Non-pigmented ciliary epithelial cell (primary cell): ENCODE data around the gene CACNB4.
"Not testable (repeated sequence)": the region's sequence is repeated elsewhere in the genome, so short reads cannot be mapped to it uniquely, and the experiment has no call there.

Source experiments
- DNase-seq: peaks from one replicate; pipeline ENCODE4 v3.0.0-alpha.2; 2010; ENCODE audit warnings: low read depth

The CACNB4 gene

GRCh38 chr2:152050915-152051314 is 47.9 kb downstream of the CACNB4 start:
- DNase-seq, result no peak

DNA sequence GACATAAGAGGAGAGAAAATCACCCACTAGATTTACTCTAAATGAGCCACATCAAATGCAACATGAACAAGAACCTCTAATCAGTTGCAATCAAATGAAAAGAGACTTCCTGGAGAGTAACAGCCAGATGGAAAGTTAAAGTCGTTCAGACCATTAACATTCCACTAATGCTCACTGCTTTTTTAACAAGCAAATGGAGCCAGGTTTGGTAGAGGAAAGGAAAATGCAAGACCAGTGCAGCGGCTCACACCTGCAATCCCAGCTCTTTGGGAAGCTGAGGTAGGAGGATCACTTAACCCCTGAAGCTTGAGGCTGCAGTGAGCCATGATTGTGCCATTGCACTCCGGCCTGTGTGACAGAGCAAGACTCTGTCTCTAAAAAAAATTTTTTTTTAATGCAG is 48.5 kb downstream of the CACNB4 start:
- no peak for DNase-seq

DNA sequence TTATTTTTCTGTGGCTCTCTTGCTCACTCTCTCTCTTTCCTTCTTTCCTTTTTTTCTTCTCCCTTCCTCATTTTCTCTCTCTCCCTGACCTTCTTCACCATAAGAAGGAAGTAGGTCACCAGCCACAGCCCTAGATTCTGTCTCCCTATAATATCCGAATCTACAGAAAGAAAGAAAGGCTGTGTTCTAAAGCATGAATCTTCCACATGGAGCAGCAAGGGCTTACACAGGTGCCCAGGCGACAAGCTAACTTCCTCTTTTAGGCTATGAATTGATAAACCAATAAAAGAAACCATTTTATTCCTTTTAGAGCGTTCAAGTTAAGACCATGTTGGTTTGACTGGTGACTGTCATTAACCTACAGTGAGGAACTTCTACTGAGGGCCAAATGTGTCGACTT is 49.3 kb downstream of the CACNB4 start:
- DNase-seq, result no peak

GRCh38 chr2:152047824-152048471 is 50.9 kb downstream of the CACNB4 start:
- DNase-seq, result no peak

GRCh38 chr2:152046940-152047339 is 51.9 kb downstream of the CACNB4 start:
- DNase-seq, result no peak

DNA sequence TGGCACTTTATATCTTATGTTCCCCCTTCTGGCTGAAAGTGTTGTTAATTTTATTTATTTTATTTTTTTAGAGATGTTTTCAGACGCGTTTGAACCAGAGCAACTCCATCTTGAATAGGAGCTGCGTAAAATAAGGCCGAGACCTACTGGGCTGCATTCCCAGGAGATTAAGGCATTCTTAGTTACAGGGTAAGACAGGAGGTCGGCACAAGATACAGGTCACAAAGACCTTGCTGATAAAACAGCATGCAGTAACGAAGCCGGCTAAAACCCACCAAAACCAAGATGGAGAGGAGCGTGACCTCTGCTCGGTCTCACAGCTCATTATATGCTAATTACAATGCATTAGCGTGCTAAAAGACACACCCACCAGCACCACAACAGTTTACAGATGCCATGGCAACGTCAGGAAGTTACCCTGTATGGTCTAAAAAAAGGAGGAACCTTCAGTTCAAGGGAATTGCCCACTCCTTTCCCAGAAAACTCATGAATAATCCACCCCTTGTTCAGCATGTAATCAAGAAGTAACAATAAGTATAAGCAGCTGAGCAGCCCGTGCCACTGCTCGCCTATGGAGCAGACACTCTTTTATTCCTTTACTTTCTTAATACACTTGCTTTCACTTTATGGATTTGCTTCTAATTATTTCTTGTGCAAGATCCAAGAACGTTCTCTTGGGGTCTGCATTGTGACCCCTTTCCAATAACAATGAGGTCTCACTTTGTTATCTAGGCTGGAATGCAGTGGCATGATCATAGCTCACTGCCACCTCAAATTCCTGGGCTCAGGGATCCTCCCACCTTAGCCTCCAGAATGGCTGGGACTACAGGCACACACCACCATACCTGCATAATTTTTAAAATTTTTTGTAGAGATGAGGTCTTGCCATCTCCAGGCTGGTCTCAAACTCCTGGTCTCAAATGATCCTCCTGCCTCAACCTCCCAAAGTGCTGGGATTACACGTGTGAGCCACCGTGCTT is 55.9 kb downstream of the CACNB4 start:
- no peak for DNase-seq

- DNase-seq, result no peak
Measured at GRCh38 chr2:152038441-152038958, 60.3 kb downstream of the CACNB4 start.

DNA sequence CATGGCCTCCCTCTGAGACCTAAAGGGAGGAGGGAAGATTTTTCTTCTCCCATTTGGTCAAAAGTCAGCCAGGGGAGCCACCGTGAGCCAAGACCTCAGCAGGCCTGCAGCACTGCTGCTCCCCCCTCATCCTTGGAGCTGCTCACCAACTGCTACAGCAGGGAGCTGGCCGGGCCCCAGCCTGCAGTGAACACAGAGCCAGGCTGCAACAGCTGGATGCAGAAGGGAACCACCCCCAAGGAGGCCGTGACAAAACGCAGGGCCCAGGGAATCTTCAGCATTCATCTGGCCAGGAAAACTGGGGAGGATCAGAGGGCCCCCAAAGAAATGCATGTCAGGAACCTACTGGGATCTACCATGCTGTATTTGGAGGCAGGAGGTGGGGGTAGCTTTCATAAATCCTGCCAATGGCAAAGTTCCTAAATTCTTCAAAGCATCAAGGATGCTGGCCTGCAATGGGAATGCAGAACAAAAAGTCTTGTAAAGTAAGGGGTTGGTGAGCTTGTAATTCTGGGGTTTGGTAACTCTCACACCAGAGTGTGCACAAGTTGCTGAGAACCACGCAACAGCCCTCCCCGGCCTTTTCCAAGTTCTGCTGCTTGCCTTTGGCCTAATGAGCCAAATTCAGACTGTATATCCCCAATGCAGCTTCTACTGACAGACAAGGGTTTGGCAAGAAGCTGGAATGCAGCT is 61.0 kb downstream of the CACNB4 start:
- no peak for DNase-seq

DNA sequence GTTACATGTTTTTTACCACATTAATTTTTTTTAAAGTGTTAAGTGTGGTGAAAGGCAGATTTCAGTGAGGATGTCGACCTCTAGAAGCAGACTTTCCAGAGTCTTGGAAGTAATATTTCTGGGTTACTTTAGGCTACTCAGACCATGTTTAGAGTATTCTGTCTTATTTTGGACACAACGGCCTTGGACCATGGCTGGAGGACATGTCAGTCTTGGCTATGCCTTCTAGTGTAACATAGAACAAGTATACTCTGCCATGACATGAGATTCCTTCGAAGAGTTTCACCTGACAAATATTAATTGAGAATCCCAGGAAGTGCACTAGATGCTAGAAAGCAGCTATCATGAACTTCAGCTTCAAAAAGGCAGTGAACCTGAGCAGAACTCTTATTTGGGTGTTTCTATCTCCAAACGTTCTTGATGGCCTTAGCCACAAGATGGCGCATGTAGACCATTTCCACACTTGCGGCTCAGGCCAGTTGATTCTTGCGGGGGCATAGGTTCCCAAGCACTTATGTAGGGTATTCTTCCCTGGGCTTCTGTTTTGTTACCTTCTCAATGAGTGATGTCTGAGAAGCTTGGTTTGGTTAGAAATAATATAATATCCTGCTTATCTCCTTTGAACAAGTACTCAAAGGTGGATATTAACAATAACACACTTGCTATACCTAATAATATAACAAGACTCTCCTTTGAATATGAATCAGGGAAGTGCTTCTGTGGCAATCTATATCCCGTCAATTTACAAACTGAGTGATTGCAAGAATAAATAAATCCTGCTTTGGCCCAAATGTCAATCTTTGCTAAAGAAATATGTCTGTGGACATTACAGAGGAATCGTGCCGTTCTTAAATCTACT is 62.0 kb downstream of the CACNB4 start:
- no peak for DNase-seq

DNA sequence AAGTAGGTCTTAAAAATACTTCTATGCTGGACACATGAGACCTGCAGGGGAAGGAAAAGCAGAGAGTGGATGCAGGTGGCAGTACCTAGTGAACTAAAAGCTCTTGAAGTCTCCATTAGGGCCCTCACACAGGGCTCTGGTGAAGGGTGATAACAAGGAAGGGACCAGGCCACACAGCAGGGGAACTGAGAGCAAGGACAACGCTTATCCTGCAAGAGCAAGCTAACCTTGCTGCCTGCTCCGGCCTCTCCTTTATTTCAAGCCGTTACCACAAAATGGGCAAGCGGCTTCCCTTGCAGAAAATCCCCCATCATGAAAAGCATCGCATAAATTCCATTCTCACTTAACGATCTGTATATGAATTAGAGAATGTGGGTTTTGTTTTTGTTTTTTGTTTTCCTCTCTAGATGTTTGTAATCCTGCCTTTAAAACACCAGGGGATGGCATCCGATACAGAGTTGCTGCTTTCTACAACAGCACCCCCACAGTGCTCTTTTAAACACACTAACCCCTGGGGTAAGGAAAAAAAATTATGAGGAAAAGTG is 64.5 kb downstream of the CACNB4 start:
- no peak for DNase-seq

- no peak for DNase-seq
Measured at GRCh38 chr2:152033011-152033925, 65.6 kb downstream of the CACNB4 start.

DNA sequence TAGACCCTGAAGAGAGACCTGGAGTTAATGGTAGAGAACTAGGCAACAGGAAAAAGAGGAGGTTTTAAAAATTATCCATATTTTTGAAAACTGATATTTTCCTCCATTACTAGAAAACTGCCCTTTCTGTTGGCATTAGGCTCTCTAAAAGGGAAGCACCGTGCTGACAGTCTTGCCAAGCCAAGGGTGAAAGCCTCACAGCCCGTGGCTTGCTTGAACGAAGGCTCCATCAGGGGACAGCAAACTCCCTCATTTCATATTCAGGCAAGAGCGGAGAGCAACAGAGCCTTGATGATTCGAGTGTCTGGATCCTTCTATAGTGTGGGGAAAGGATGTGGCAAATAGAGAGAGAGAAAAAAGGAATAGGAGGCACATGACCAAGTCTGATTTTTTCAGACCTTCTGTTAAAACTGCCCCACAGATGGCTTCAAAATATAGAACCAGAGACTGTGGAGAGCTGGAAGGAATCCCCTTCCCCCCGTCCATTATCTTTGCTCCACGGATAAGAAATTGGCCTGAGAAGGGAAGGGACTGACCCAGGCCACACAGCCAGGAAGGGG is 67.0 kb downstream of the CACNB4 start:
- DNase-seq, result no peak

GRCh38 chr2:152030596-152031328 is 68.1 kb downstream of the CACNB4 start:
- not testable (repeated sequence) for DNase-seq

DNA sequence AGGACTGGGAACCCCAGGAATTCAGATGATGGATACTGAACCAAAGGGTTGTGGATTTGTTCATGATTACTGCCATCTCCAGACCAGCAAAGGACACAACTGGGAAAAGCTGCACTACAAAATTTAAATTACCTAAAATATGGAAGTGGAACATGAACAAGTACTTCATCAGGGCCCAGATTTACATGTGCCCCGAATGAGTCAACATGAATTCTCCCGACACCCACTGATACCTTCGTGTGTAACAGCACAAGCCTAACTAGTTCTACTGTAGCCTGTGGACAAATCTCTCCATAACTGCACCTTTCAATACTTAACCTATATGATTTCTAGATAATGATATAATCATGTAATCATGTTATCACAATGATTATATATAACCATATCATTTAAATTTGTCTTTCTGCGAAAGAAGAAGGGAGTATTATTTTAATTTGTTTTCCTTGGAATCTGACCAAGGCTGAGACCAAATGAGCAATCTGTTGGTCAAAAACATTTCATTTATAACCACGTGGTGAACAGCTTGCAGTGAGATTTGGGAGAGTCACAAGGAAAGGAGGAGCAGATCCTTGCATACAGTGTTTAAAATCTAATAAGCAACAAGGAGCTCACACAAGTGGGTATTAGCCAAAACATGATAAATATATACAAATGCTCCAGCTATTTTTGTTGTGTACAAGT is 70.5 kb downstream of the CACNB4 start:
- no peak for DNase-seq

DNA sequence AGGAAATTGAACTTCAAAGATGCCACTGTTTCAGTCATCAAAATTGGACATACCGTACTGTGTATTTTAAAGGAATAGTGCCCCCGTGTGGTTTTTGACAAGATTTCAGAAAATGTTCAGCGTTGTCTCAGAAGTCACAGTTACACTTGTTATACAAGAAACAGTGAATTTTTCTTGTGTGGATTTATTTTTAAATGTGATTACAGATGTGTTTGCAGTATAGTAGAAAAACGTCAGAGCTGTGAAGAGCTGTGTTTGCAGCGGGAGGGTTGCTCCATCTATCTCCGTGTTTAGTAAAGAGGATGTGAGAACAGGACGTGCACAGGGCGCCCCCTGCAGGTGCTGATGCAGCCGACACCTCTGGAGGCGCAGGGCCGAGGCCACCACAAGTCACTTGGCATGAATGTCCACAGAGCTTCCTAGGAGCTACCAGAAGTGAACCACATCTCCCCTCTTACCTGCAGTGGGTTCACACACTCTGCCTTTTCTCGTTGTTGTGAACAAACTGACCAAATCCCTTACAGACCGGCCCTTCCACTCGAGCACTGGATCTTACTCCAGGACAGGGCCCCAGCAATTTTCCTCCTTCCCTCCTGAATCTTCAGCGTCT is 73.1 kb downstream of the CACNB4 start:
- no peak for DNase-seq

- no peak for DNase-seq
Measured at GRCh38 chr2:152024477-152024876, 74.4 kb downstream of the CACNB4 start.

DNA sequence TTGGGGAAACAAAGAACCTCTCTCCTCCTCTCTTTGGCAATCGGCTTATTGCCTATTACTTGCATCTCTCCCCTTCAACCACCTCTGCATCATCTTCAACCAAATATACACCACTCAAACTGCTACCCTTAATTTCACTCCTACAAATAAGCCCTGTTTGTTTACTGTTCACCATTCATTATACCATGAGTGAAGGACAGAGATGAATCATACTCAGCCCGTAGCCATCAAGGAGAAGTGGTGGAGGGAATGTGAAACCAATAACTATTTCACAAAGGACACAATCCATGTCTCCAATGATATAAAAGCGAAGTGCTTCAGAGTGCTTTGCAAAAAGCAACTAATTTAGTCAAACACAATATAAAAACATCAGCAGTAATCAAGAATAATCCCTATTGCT is 76.8 kb downstream of the CACNB4 start:
- DNase-seq, result no peak

DNA sequence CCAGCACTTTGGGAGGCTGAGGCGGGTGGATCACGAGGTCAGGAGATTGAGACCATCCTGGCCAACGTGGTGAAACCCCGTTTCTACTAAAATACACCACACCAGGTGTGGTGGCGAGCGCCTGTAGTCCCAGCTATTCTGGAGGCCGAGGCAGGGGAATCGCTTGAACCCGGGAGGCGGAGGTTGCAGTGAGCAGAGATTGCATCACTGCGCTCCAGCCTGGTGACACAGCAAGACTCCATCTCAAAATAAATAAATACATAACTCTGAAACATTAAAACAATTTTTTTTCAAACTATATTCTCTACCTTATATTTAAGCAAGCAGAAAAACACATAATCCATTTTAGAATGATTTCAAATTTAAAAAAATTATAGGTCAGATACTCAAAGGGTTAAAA is 77.8 kb downstream of the CACNB4 start:
- DNase-seq, result not testable (repeated sequence)
